Activated naive CD4-positive, alpha-beta T cell treated with anti-CD3 and anti-CD28 coated beads, Interleukin-2, amount 10 ng/mL, durations not matched to agents 7 days and 5 days (primary cell): ENCODE measurements around the gene PCDHGA10.
"Not testable (repeated sequence)": the region's sequence is repeated elsewhere in the genome, so short reads cannot be mapped to it uniquely, and the experiment has no call there.

Experiments used
- CTCF ChIA-PET: fragments of 350-600 bp; sonication (Branson Sonifier 250); formaldehyde crosslinking; loops from one replicate; lab custom pipeline; 2021; ENCODE audit warnings: antibody characterized with exemption; lab: Charles Lee
- DNase-seq: peaks from one replicate; pipeline ENCODE4 v3.0.0-alpha.2; 2020
- H3K27ac Mint-ChIP-seq: one replicate; pipeline ENCODE4 v1.8.0; 2021; ENCODE audit warnings: mild to moderate bottlenecking, moderate library complexity, mixed read lengths
- H3K27me3 Mint-ChIP-seq: one replicate; pipeline ENCODE4 v1.8.0; 2021; ENCODE audit warnings: mild to moderate bottlenecking, mixed read lengths
- H3K36me3 Mint-ChIP-seq: one replicate; pipeline ENCODE4 v1.8.0; 2021; ENCODE audit warnings: mixed read lengths
- H3K4me1 Mint-ChIP-seq: one replicate; pipeline ENCODE4 v1.8.0; 2021; ENCODE audit warnings: mixed read lengths
- H3K4me3 Mint-ChIP-seq: one replicate; pipeline ENCODE4 v1.8.0; 2021; ENCODE audit warnings: mild to moderate bottlenecking, moderate library complexity, mixed read lengths
- H3K9me3 Mint-ChIP-seq: one replicate; pipeline ENCODE4 v1.8.0; 2021; ENCODE audit warnings: mixed read lengths

Gene PCDHGA10

DNA sequence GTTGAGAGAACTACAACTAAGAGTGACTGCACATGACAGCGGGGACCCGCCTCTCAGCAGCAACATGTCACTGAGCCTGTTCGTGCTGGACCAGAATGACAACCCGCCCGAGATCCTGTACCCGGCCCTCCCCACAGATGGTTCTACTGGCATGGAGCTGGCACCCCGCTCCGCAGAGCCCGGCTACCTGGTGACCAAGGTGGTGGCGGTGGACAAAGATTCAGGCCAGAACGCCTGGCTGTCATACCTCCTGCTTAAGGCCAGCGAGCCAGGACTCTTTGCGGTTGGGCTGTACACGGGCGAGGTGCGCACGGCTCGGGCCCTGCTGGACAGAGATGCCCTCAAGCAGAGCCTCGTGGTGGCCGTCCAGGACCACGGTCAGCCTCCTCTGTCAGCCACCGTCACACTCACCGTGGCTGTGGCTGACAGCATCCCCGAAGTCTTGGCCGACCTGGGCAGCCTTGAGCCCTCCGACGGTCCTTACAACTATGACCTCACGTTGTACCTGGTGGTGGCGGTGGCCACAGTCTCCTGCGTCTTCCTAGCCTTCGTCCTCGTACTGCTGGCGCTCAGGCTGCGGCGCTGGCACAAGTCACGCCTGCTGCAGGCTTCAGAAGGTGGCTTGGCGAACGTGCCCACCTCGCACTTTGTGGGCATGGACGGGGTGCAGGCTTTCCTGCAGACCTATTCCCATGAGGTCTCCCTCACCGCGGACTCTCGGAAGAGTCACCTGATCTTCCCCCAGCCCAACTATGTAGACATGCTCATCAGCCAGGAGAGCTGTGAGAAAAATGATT lies 28.1 kb upstream of the PCDHGA10 start:
- no peak for DNase-seq

DNA sequence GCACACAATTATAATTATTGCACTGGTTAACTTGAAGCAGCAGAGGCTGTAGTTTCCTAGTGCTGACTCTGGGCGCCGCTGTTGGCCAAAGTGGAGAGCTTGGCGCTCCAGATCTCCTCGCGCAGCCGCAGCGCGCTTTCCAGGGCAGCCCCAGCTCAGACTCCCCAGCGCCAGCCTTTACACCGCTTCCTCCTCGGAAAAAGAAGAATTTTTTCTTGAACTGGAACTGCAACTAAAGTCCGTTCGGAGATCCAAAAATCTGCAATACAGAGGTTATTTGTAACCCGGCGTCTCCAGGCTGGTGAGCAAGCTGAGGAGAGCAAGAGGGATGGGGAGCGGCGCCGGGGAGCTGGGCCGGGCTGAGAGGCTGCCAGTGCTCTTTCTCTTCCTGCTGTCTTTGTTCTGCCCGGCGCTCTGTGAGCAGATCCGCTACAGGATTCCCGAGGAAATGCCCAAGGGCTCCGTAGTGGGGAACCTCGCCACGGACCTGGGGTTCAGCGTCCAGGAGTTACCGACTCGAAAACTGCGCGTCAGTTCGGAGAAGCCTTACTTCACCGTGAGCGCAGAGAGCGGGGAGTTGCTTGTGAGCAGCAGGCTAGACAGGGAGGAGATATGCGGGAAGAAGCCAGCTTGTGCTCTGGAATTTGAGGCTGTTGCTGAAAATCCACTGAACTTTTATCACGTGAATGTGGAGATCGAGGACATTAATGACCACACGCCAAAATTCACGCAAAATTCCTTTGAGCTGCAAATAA lies 25.1 kb upstream of the PCDHGA10 start, which contains the start of gene PCDHGB4:
TSS of gene PCDHGB4 (plus strand) at position 142 of the 755 bp plus-strand sequence. CDS start at position 329, 187 bp downstream.
- H3K4me3 Mint-ChIP-seq = peak within 1 kb of the TSS; percentile 31
- peak within 1 kb of the TSS; percentile 46 for H3K27ac Mint-ChIP-seq
- peaks cover 49% of the 10 kb centered on the region for H3K27me3 Mint-ChIP-seq
- H3K9me3 Mint-ChIP-seq = peaks cover 29% of the 10 kb centered on the region
- CTCF ChIA-PET = interaction anchor here (1.1 to 2.0 kb wide), 3 partner anchors 18 to 123 kb away, joined by 3 to 5 read pairs (median 4); partner anchors contain the start of genes PCDHGA12 and PCDHGB3
- H3K4me1 Mint-ChIP-seq, H3K36me3 Mint-ChIP-seq: not testable (repeated sequence)
- peak; percentile 43 for DNase-seq

More for the DNA sequence above, 28.1 kb upstream of the PCDHGA10 start:
- H3K4me1 Mint-ChIP-seq = no peaks in the 10 kb centered on the region
- no peak overlapping the region for H3K4me3 Mint-ChIP-seq
- H3K9me3 Mint-ChIP-seq = peaks cover 22% of the 10 kb centered on the region
- H3K36me3 Mint-ChIP-seq = peaks cover 3% of the 10 kb centered on the region
- CTCF ChIA-PET = no interaction called here
- peaks cover 58% of the 10 kb centered on the region for H3K27me3 Mint-ChIP-seq
- H3K27ac Mint-ChIP-seq = no peak overlapping the region

DNA sequence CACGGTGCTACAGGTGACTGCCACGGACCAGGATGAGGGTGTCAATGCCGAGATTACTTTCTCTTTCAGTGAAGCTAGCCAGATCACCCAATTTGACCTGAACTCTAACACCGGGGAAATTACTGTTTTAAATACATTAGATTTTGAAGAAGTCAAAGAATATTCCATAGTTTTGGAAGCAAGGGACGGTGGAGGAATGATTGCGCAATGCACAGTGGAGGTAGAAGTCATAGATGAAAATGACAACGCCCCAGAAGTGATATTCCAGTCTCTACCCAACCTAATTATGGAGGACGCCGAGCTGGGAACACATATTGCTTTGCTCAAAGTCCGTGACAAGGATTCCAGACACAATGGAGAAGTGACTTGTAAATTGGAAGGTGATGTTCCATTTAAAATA lies 24.1 kb upstream of the PCDHGA10 start:
- no peak overlapping the region for H3K4me3 Mint-ChIP-seq

DNA sequence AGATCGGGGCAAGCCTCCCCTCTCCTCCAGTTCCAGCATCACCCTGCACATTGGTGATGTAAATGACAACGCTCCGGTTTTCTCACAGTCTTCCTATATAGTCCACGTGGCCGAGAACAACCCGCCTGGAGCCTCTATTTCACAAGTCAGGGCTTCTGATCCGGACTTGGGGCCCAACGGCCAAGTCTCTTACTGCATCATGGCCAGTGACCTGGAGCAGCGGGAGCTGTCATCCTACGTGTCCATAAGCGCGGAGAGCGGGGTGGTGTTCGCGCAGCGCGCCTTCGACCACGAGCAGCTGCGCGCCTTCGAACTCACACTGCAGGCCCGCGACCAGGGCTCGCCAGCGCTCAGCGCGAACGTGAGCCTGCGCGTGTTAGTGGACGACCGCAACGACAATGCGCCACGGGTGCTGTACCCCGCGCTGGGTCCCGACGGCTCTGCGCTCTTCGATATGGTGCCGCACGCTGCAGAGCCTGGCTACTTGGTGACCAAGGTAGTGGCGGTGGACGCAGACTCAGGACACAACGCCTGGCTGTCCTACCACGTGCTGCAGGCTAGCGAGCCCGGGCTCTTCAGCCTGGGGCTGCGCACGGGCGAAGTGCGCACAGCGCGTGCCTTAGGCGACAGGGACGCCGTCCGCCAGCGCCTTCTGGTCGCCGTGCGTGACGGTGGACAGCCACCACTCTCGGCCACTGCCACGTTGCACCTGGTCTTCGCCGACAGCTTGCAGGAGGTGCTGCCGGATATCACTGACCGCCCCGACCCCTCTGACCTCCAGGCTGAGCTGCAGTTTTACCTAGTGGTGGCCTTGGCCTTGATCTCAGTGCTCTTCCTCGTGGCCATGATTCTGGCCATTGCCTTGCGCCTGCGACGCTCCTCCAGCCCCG lies 23.4 kb upstream of the PCDHGA10 start:
- CTCF ChIA-PET = interaction anchor here (1.2 to 2.4 kb wide), 2 partner anchors 23 to 41 kb away, joined by 4 to 8 read pairs; partner anchors contain the start of genes PCDHGA10 and PCDHGA12
- H3K4me1 Mint-ChIP-seq = no peaks in the 10 kb centered on the region
- H3K36me3 Mint-ChIP-seq = peaks cover 11% of the 10 kb centered on the region
- H3K27me3 Mint-ChIP-seq = peaks cover 53% of the 10 kb centered on the region
- no peak for DNase-seq
- H3K27ac Mint-ChIP-seq = no peak overlapping the region
- peak overlapping the region; percentile 1 for H3K4me3 Mint-ChIP-seq
- peaks cover 30% of the 10 kb centered on the region for H3K9me3 Mint-ChIP-seq

More for the DNA sequence above, 24.1 kb upstream of the PCDHGA10 start:
- peaks cover 10% of the 10 kb centered on the region for H3K36me3 Mint-ChIP-seq
- CTCF ChIA-PET = no interaction called here
- peaks cover 49% of the 10 kb centered on the region for H3K27me3 Mint-ChIP-seq
- H3K4me1 Mint-ChIP-seq = no peaks in the 10 kb centered on the region
- no peak for DNase-seq
- peak overlapping the region; percentile 46 for H3K27ac Mint-ChIP-seq
- peaks cover 30% of the 10 kb centered on the region for H3K9me3 Mint-ChIP-seq

DNA sequence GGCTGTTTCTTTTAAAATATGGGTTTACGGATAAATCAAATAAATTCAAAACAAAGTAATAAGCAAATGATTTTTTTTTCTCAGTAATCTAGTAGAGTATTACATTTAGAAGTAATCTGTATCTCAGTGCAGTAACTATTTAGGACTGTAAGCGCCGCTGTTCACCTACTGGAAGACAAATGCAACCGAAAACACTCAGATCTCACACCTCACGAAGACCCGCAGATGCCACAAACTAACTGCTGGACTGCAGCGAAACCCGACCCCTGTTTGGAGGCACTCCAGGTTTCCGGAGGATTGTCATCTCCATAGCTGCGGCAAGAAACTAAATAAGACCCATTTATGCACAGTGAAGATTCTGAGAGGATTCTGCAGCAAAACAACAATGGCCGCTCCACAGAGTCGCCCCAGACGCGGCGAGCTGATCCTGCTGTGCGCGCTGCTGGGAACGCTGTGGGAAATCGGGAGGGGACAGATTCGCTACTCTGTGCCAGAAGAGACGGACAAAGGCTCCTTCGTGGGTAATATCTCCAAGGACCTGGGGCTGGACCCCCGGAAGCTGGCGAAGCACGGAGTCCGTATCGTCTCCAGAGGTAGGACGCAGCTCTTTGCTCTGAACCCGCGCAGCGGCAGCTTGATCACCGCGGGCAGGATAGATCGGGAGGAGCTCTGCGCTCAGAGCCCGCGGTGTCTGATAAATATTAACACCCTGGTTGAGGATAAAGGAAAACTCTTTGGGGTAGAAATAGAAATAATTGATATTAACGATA lies 20.2 kb upstream of the PCDHGA10 start, which contains the start of gene PCDHGA8:
TSS of gene PCDHGA8 (plus strand) at position 205 of the 770 bp plus-strand sequence. CDS start at position 386, 181 bp downstream.
- peaks cover 38% of the 10 kb centered on the region for H3K9me3 Mint-ChIP-seq
- no peak within 1 kb of the TSS for H3K4me3 Mint-ChIP-seq
- no peak for DNase-seq
- no peaks in the 10 kb centered on the region for H3K4me1 Mint-ChIP-seq
- H3K27ac Mint-ChIP-seq = no peak within 1 kb of the TSS
- H3K36me3 Mint-ChIP-seq = peaks cover 11% of the 10 kb centered on the region
- H3K27me3 Mint-ChIP-seq = peaks cover 55% of the 10 kb centered on the region
- CTCF ChIA-PET = interaction anchor here (2.1 kb wide), 1 partner anchor 28 kb away, joined by 6 read pairs; the partner anchor contains the start of gene PCDHGA11

DNA sequence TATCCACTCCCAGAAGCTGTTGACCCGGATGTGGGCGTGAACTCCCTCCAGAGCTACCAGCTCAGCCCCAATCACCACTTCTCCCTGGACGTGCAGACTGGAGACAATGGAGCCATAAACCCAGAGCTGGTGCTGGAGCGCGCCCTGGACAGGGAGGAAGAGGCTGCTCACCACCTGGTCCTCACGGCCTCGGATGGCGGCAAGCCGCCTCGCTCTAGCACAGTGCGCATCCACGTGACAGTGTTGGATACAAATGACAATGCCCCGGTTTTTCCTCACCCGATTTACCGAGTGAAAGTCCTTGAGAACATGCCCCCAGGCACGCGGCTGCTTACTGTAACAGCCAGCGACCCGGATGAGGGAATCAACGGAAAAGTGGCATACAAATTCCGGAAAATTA lies 19.5 kb upstream of the PCDHGA10 start:
- Mint-ChIP-seq H3K36me3 (peaks cover 11% of the 10 kb centered on the region), H3K4me3 (no peak overlapping the region), H3K4me1 (no peaks in the 10 kb centered on the region), H3K27ac (no peak overlapping the region), H3K9me3 (peaks cover 38% of the 10 kb centered on the region), H3K27me3 (peaks cover 55% of the 10 kb centered on the region)
- DNase-seq = no peak
- CTCF ChIA-PET = no interaction called here

DNA sequence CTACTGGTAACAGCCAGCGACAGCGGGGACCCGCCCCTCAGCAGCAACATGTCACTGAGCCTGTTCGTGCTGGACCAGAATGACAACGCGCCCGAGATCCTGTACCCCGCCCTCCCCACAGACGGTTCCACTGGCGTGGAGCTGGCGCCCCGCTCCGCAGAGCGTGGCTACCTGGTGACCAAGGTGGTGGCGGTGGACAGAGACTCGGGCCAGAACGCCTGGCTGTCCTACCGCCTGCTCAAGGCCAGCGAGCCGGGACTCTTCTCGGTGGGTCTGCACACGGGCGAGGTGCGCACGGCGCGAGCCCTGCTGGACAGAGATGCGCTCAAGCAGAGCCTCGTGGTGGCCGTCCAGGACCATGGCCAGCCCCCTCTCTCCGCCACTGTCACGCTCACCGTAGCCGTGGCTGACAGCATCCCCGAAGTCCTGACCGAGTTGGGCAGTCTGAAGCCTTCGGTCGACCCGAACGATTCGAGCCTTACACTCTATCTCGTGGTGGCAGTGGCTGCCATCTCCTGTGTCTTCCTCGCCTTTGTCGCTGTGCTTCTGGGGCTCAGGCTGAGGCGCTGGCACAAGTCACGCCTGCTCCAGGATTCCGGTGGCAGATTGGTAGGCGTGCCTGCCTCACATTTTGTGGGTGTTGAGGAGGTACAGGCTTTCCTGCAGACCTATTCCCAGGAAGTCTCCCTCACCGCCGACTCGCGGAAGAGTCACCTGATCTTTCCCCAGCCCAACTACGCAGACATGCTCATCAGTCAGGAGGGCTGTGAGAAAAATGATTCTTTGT lies 18.2 kb upstream of the PCDHGA10 start:
- not testable (repeated sequence) for H3K27ac Mint-ChIP-seq, H3K4me1 Mint-ChIP-seq, DNase-seq, H3K4me3 Mint-ChIP-seq
- peaks cover 37% of the 10 kb centered on the region for H3K9me3 Mint-ChIP-seq
- CTCF ChIA-PET = interaction anchor here (0.9 to 1.7 kb wide), 2 partner anchors 22 to 26 kb away, joined by 3 to 6 read pairs; partner anchors contain the start of gene PCDHGA11
- H3K27me3 Mint-ChIP-seq = peaks cover 56% of the 10 kb centered on the region
- H3K36me3 Mint-ChIP-seq = peaks cover 11% of the 10 kb centered on the region

DNA sequence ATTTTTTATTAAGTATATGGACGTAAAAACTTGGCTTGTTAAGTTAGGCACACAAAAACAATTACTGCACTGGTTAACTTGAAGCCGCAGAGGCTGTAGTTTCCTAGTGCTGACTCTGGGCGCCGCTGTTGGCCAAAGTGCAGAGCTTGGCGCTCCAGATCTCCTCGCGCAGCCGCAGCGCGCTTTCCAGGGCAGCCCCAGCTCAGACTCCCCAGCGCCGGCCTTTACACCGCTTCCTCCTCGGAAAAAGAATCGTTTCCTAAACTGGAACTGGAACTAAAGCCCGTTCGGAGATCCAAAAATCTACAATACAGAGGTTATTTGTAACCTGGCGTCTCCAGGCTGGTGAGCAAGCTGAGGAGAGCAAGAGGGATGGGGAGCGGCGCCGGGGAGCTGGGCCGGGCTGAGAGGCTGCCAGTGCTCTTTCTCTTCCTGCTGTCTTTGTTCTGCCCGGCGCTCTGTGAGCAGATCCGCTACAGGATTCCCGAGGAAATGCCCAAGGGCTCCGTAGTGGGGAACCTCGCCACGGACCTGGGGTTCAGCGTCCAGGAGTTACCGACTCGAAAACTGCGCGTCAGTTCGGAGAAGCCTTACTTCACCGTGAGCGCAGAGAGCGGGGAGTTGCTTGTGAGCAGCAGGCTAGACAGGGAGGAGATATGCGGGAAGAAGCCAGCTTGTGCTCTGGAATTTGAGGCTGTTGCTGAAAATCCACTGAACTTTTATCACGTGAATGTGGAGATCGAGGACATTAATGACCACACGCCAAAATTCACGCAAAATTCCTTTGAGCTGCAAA lies 14.8 kb upstream of the PCDHGA10 start, which contains the start of gene PCDHGB5:
TSS of gene PCDHGB5 (plus strand) at position 192 of the 796 bp plus-strand sequence. CDS start at position 373, 181 bp downstream.
- DNase-seq = peak; percentile 57
- peaks cover 13% of the 10 kb centered on the region for H3K36me3 Mint-ChIP-seq
- peaks cover 33% of the 10 kb centered on the region for H3K9me3 Mint-ChIP-seq
- peaks cover 61% of the 10 kb centered on the region for H3K27me3 Mint-ChIP-seq
- not testable (repeated sequence) for H3K27ac Mint-ChIP-seq, H3K4me1 Mint-ChIP-seq
- peak within 1 kb of the TSS; percentile 56 for H3K4me3 Mint-ChIP-seq
- CTCF ChIA-PET = interaction anchor here (0.6 to 2.9 kb wide), 8 partner anchors 9 to 557 kb away, joined by 3 to 12 read pairs (median 4); partner anchors contain the start of genes PCDHGA10, PCDHGA11 and PCDHGB3

DNA sequence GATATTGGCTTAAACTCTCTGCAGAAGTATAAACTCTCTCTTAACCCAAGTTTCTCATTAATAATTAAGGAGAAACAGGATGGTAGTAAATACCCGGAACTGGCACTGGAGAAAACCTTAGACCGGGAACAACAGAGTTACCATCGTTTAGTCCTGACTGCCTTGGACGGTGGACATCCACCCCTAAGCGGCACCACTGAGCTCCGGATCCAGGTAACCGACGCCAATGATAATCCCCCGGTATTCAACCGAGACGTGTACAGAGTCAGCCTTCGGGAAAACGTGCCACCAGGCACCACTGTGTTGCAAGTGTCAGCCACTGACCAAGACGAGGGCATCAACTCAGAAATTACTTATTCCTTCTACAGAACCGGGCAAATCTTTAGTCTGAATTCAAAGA lies 14.2 kb upstream of the PCDHGA10 start:
- Mint-ChIP-seq H3K4me3 (no peak overlapping the region), H3K4me1 (peaks cover 3% of the 10 kb centered on the region), H3K27ac (no peak overlapping the region), H3K9me3 (peaks cover 32% of the 10 kb centered on the region), H3K27me3 (peaks cover 61% of the 10 kb centered on the region), H3K36me3 (peaks cover 10% of the 10 kb centered on the region)
- DNase-seq = no peak
- CTCF ChIA-PET = interaction anchor here (0.9 to 1.7 kb wide), 2 partner anchors 22 to 557 kb away, joined by 3 to 5 read pairs; partner anchors contain the start of gene PCDHGA11

DNA sequence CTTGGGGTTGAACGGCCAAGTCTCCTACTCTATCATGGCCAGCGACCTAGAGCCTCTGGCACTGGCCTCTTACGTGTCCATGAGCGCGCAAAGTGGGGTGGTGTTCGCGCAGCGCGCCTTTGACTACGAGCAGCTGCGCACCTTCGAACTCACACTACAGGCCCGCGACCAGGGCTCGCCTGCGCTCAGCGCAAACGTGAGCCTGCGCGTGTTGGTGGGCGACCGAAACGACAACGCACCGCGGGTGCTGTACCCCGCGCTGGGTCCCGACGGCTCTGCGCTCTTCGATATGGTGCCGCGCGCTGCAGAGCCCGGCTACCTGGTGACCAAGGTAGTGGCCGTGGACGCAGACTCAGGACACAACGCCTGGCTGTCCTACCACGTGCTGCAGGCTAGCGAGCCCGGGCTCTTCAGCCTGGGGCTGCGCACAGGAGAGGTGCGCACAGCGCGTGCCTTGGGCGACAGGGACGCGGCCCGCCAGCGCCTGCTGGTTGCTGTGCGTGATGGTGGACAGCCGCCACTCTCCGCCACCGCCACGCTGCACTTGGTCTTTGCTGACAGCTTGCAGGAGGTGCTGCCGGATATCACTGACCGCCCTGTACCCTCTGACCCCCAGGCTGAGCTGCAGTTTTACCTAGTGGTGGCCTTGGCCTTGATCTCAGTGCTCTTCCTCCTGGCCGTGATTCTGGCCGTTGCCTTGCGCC lies 13.1 kb upstream of the PCDHGA10 start:
- no peak for DNase-seq
- H3K36me3 Mint-ChIP-seq = peaks cover 8% of the 10 kb centered on the region
- H3K27me3 Mint-ChIP-seq = peaks cover 61% of the 10 kb centered on the region
- H3K27ac Mint-ChIP-seq = peak overlapping the region; percentile 71
- CTCF ChIA-PET = interaction anchor here (1.0 to 1.6 kb wide), 4 partner anchors 22 to 114 kb away, joined by 3 to 7 read pairs (median 5); partner anchors contain the start of gene PCDHGB3
- H3K4me1 Mint-ChIP-seq = peaks cover 3% of the 10 kb centered on the region
- H3K9me3 Mint-ChIP-seq = peaks cover 28% of the 10 kb centered on the region
- no peak overlapping the region for H3K4me3 Mint-ChIP-seq
